HG03097 (cell line): ENCODE data around the gene RAPGEF1.
"Not testable (repeated sequence)": the region's sequence is repeated elsewhere in the genome, so short reads cannot be mapped to it uniquely, and the experiment has no call there.

Source experiments
- ATAC-seq: cut with Tn5 transposase; IDR thresholded peaks from one replicate; pipeline ENCODE4 v1.9.1; 2021; ENCODE audit not compliant: unreplicated experiment, low FRiP score

RAPGEF1 gene

GRCh38 chr9:131657940-131658339 lies 81.9 kb downstream of the RAPGEF1 start:
- no peak for ATAC-seq

DNA sequence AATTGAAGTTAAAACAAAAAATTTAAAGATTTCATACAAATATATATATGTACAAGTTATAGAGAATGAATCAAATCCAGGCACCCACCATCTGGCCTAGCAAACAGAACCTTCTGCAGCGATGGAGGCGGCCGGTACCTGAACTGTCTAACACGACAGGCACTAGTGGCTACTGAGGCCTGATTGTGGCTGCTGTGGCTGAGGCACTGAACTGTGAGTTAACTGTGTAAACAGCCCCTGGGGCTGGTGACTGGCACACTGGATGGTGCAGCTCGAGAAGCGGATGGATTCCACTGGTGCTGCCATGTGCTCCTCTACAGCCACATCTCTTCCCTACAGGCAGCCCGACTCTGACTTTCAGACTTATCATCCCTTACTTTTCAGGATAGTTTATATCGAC lies 82.4 kb downstream of the RAPGEF1 start:
- ATAC-seq, result no peak

DNA sequence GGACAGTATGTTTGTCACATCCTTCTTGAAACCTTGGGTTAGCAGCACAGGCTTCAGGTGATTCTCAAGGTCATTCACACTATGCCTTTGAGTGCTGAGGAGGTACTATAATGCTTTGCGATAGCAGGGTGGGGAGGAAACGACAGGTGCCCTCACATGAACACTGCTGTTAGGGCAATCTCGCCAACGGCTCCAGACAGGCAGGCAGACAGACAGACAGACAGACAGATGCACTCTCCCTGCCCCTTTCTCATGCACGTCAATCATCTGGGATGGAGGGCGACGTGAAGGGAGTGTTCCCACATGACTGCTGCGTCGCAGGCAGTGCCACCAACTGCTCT lies 82.9 kb downstream of the RAPGEF1 start:
- ATAC-seq, result peak; percentile 23

- peak; percentile 58 for ATAC-seq
Observed at GRCh38 chr9:131656356-131657036, 83.4 kb downstream of the RAPGEF1 start.

GRCh38 chr9:131654369-131654768 lies 85.5 kb downstream of the RAPGEF1 start:
- not testable (repeated sequence) for ATAC-seq

DNA sequence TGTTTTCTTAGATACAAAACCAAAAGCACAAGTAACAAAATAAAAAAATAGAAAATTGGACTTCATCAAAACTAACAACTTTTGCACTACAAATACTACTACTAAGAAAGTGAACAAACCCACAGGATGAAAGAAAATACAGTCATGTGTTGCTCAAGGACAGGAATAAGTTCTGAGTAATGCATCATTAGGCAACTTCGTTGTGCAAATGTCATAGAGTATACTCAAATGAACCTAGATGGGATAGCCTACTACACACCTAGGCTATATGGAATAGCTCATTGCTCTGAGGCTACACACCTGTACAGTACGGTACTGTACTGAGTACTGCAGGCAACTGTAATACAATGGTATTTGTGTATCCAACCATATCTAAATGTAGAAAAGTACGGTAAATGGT lies 88.3 kb downstream of the RAPGEF1 start:
- ATAC-seq, result no peak

DNA sequence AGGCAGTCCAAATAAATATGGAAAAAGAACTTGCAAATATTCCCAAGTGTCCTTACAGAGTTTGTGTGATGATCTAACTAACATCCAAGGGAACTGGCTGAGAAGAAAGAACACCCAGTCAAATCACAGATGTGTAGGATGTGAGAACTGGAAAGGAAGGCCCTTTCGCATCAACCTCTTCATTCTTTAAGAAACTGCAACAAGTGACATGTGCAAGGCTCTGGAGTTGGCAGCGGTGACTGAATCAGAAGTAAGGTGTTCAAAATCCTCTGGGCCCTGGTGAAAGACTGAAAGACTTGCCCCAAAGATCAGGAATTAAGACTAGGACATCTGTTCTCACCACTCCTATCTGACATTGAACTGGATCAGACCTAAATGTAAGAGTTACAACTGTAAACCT lies 88.7 kb downstream of the RAPGEF1 start:
- no peak for ATAC-seq

DNA sequence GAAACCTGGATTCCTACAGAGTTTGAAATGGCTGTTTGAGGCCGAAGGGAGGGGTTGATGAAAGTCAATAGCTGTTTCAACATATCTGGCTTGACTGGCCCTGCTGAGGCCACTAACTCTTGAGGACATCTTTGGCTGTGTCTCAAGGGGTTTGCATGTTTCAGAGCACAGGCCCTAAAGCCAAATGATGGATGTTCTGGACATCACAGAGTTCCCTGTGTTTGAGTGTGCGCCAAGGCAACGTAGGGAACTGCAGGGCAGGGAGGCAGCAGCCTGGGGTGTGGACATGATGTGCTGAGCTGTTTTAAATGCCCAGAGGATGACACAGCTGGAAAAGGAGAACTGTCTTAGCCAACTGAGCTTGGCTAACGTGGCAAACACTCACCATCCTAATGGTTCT lies 89.6 kb downstream of the RAPGEF1 start:
- no peak for ATAC-seq

GRCh38 chr9:131649646-131650045 lies 90.2 kb downstream of the RAPGEF1 start:
- no peak for ATAC-seq

- ATAC-seq, result no peak
Observed at GRCh38 chr9:131645078-131645776, 94.6 kb downstream of the RAPGEF1 start.

- no peak for ATAC-seq
Observed at GRCh38 chr9:131642496-131643083, 97.3 kb downstream of the RAPGEF1 start.

GRCh38 chr9:131641618-131642495 lies 98.0 kb downstream of the RAPGEF1 start:
- no peak for ATAC-seq

DNA sequence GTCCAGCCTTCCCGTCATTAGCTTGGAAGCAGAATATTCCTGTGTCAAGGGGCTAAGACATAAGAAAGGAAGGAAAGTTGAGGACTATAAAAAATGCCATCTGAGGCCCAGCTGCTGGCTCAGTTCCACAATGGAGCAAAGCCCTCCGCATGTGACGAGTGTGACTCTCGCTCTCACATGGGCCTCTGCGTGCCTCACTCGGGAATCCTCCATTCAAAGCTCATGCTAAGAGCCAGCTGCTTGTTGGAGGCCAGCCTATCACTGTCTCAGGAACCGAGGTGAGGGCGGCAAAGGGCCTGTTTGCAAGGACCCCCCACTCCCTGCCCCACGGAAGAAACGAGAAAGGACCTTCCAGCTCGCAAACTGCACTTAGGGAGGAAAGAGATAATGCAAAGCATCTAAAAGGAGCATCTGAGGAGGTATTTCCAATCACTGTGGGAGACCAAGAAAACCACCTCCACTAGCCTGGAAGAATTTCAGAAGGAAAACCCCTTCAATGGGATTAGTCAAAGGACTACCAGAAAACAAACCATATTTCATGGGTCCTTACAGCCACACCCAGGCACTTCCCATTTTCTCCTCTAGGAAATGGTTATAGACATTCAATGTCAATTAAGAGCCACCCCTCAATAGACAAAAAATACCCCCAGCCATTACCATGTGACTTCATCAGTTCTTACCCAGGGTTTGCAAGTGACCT lies 99.3 kb downstream of the RAPGEF1 start:
- ATAC-seq, result no peak

DNA sequence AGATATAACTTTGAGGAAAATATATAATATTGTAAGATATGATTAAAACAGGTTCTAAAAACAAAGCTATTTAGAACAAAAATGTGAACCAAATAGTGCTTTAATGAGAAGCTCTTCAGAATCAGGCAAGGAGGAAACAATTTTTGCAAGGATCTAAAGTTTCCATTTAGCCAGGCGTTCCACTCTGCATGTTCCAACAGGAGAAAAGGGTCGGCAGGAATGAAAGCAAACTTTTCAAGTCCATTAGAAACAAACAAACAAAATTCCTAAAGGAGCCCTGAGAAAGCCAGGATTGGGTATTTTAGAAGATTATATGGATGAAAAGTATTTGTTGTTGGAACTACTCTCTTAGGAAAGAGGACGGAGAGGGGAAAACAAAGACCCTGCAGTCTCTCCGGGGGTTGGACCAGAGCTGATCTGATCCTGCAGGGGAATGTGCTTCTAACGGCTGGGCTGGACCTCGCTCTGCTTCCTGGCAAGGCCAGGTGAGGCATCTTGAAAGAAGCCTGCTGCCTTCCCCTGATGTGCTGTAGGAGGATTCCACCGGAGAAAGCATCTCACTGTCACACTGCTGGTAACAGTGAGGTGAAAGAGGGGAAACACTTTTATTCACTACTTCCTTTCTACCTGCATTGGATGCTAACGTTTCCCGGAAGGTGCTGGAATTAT lies 100.0 kb downstream of the RAPGEF1 start:
- no peak for ATAC-seq

DNA sequence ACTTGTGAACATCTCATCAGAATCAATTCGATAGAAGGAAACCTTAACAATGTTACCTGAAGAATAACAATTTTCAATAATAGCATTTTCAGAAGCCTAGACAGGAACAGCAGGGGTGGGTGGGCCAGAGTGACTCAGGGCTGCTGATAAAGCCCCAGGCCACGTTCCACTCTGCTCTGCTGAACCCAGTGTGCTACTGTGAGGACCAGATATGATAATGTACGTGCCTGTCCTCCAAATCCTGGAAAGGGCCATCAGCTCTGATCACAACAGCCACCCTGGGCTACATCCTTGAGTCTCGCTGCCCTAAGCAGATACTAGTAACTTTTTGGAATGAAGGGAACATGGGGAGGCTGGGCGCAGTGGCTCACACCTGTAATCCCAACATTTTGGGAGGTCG lies 103.3 kb downstream of the RAPGEF1 start:
- no peak for ATAC-seq

DNA sequence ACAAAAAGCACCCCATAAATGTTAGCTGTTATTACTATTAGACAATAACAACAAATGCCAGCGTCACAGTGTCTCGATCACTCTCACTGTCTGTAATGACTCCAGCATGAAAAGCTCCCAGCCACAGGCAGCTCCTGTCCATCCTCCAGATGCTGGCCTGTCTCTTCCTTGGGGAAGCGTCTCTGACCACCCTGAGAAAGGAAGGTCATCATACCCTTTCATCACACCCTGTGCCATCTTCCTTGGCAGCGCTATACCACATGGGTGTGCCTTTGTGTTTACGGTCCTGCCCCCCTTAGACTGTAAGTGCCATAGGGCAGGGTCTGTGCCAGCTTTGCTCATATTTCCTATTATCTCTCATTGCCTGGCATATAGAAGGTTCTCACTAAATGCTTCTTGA lies 104.0 kb downstream of the RAPGEF1 start:
- no peak for ATAC-seq

- ATAC-seq, result no peak
Observed at GRCh38 chr9:131635285-131635684, 104.6 kb downstream of the RAPGEF1 start.

DNA sequence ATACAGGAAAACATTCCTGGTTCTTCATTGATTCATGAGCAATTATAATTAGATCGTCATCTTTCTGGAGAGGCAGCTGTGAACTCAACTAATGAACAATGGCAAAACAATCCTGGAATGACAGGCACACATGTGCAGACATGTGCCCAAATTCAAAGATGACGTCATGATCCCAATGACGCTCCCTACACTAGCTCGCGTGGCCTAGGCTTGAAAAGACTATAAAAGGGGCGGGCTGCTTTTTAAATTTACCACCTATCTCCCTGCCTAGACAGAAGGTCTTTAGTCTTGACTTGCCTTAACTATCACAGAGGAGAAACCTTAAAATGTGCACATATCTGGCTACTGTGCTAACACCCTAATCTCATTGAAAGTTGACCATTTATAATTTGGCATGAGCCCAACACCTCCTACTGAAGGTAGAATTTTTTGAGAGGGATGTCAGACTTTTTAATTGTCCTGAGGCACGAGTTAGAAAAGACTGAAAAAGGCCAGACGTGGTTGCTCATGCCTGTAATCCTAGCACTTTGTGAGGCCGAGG lies 106.3 kb downstream of the RAPGEF1 start:
- ATAC-seq, result no peak

- ATAC-seq, result no peak
Observed at GRCh38 chr9:131631306-131631705, 108.6 kb downstream of the RAPGEF1 start.
